ENCODE measurements around the gene FAM124A.

DNA sequence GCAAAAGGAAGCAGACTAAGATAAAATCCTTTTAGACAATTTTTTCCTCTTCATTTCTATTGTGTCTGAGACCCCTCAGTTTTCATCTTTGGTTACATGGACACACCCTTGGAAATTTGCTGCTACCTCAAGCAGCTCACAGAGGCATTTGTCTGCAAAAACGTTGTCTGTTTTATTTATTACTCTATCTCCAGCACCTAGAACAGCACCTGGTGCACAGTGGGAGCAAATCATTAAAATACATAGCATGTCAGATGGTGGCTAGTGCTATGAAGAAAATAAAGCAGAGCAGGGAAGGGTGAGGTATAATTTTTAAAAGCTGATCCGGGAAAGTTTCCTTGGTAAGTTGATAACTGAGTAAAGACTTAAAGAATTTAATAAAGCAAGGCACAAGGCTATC, 14.3 kb upstream of the FAM124A start:
- TF ChIP-seq PBX3 (IDR thresholded peaks at IDR 0.05; ENCODE audit: insufficient replicate concordance, low read depth, low read length) (no peak), EZH2 (IDR thresholded peaks at IDR 0.05; ENCODE audit: borderline replicate concordance, control insufficient read depth, low read depth, low read length) (no peak), POLR2A (IDR thresholded peaks at IDR 0.05; ENCODE audit: low read depth, low read length) (no peak), RAD21 (IDR thresholded peaks at IDR 0.05; ENCODE audit: insufficient read depth, low read depth, low read length) (no peak), TAF1 (IDR thresholded peaks at IDR 0.05; ENCODE audit: borderline replicate concordance, low read depth, low read length) (no peak), CTCF (IDR thresholded peaks at IDR 0.05 in 2 of 3, conservative IDR thresholded peaks at IDR 0.05 in 1 of 3; ENCODE audit: control insufficient read depth in 2 of 3, extremely low read depth in 1 of 3, insufficient read depth in 1 of 3, low read depth in 3 of 3, low read length in 3 of 3) (no peak), RAD51 (IDR thresholded peaks at IDR 0.05) (no peak), SMARCA5 (IDR thresholded peaks at IDR 0.05) (no peak)
- TF ChIP-seq, protein P1, sequence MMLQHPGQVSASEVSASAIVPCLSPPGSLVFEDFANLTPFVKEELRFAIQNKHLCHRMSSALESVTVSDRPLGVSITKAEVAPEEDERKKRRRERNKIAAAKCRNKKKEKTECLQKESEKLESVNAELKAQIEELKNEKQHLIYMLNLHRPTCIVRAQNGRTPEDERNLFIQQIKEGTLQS (IDR thresholded peaks at IDR 0.05; ENCODE audit: borderline replicate concordance, extremely low read depth, low read depth, low read length), result no peak

Data from GM12878 (cell line).